ENCODE results near the gene SRD5A3. TPM values are rescaled to one million over a fixed set of nuclear protein-coding genes. Genes with fewer than 3 reads are reported as not detected.

SRD5A3 gene
- total and polyA plus RNA-seq, 9 of the 15 experiments (the other 6 are each of a cell fraction or from before 2014, with no cell fraction given), result 2.5 to 37.0 (median 13.3) TPM

DNA sequence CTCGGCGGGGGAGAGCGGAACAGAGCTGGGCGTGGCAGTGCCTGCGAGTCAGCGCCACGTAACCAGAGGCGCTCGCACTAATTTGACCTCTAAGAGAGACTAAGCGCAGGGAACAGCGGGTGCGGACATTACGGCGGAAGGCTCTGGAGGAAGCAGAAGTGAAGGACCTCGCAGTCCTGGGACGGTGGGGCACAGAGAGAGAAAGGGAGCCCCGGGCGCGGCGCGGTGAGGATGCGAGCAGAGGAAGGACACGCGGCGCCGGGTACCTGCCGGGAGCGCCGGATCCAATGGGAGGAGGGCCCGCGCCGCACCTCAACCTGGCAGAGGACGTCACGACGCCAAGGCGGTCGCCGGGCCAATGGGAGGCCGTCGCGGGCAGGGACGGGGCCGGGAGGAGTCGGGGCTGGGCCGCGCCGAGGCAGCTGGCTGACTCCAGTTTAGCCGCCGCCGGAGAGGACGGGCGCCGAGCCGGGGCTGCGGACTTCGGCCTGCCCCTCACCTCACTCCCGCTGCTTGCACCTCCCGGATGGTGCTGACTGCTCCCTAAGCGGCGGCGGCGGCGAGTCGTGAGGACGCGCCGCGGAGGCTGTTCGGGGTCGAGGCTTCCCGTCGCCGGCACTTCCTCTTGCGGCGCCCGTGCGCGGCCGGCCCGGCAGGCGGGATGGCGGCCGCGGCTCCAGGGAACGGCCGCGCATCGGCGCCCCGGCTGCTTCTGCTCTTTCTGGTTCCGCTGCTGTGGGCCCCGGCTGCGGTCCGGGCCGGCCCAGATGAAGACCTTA, 49.7 kb downstream of the SRD5A3 start, which contains the start of gene TMEM165 (continued):
- TF ChIP-seq, protein P1, sequence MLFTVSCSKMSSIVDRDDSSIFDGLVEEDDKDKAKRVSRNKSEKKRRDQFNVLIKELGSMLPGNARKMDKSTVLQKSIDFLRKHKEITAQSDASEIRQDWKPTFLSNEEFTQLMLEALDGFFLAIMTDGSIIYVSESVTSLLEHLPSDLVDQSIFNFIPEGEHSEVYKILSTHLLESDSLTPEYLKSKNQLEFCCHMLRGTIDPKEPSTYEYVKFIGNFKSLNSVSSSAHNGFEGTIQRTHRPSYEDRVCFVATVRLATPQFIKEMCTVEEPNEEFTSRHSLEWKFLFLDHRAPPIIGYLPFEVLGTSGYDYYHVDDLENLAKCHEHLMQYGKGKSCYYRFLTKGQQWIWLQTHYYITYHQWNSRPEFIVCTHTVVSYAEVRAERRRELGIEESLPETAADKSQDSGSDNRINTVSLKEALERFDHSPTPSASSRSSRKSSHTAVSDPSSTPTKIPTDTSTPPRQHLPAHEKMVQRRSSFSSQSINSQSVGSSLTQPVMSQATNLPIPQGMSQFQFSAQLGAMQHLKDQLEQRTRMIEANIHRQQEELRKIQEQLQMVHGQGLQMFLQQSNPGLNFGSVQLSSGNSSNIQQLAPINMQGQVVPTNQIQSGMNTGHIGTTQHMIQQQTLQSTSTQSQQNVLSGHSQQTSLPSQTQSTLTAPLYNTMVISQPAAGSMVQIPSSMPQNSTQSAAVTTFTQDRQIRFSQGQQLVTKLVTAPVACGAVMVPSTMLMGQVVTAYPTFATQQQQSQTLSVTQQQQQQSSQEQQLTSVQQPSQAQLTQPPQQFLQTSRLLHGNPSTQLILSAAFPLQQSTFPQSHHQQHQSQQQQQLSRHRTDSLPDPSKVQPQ (CRISPR knock-in tag; IDR thresholded peaks at IDR 0.05; ENCODE audit: borderline replicate concordance), result no peak
- 0 out of 4 replicates have a peak, but pooled peaks of 1 of the 2 experiments have one; percentile 5 for TF ChIP-seq RCOR1 (IDR thresholded peaks at IDR 0.05; ENCODE audit: borderline replicate concordance in 1 of 2, low read depth in 2 of 2, low read length in 2 of 2)
- TF ChIP-seq, protein P2, sequence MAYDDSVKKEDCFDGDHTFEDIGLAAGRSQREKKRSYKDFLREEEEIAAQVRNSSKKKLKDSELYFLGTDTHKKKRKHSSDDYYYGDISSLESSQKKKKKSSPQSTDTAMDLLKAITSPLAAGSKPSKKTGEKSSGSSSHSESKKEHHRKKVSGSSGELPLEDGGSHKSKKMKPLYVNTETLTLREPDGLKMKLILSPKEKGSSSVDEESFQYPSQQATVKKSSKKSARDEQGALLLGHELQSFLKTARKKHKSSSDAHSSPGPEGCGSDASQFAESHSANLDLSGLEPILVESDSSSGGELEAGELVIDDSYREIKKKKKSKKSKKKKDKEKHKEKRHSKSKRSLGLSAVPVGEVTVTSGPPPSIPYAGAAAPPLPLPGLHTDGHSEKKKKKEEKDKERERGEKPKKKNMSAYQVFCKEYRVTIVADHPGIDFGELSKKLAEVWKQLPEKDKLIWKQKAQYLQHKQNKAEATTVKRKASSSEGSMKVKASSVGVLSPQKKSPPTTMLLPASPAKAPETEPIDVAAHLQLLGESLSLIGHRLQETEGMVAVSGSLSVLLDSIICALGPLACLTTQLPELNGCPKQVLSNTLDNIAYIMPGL (CRISPR knock-in tag; IDR thresholded peaks at IDR 0.05), result no peak; the same call in 1 of the 2 replicates
- TF ChIP-seq CHD4 (IDR thresholded peaks at IDR 0.05; ENCODE audit: insufficient read depth, insufficient replicate concordance, low read depth, low read length, poor library complexity, severe bottlenecking), result no peak
- TF ChIP-seq TEAD4 (IDR thresholded peaks at IDR 0.05; ENCODE audit: low read length), result no peak
- TF ChIP-seq TEAD4 (CRISPR knock-in tag; IDR thresholded peaks at IDR 0.05; ENCODE audit: borderline replicate concordance), result no peak
- TF ChIP-seq POLR3G (IDR thresholded peaks at IDR 0.05; ENCODE audit: extremely low read depth, insufficient read length, insufficient replicate concordance), result no peak
- 0 out of 4 replicates have a peak, but pooled peaks of 1 of the 2 experiments have one; percentile 25 for TF ChIP-seq FOXK2 (conservative IDR thresholded peaks at IDR 0.05 in 1 of 2, IDR thresholded peaks at IDR 0.05 in 1 of 2; ENCODE audit: low read depth in 2 of 2)
- TF ChIP-seq, protein P3, sequence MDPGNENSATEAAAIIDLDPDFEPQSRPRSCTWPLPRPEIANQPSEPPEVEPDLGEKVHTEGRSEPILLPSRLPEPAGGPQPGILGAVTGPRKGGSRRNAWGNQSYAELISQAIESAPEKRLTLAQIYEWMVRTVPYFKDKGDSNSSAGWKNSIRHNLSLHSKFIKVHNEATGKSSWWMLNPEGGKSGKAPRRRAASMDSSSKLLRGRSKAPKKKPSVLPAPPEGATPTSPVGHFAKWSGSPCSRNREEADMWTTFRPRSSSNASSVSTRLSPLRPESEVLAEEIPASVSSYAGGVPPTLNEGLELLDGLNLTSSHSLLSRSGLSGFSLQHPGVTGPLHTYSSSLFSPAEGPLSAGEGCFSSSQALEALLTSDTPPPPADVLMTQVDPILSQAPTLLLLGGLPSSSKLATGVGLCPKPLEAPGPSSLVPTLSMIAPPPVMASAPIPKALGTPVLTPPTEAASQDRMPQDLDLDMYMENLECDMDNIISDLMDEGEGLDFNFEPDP (CRISPR knock-in tag; IDR thresholded peaks at IDR 0.05), result no peak
- peak; percentile 73; the same call in 1 of the 2 replicates for TF ChIP-seq ZNF175 (CRISPR knock-in tag; IDR thresholded peaks at IDR 0.05; ENCODE audit: low read depth)
- no peak for TF ChIP-seq ZNF444 (CRISPR knock-in tag; IDR thresholded peaks at IDR 0.05)
- no peak for TF ChIP-seq ZNF124 (CRISPR knock-in tag; IDR thresholded peaks at IDR 0.05)
- no peak; the same call in 1 of the 2 replicates for TF ChIP-seq HIVEP1 (CRISPR knock-in tag; IDR thresholded peaks at IDR 0.05)
- TF ChIP-seq SMARCA4 (IDR thresholded peaks at IDR 0.05), result 0 out of 2 replicates have a peak, but pooled peaks have one; percentile 22
- TF ChIP-seq, protein P4, sequence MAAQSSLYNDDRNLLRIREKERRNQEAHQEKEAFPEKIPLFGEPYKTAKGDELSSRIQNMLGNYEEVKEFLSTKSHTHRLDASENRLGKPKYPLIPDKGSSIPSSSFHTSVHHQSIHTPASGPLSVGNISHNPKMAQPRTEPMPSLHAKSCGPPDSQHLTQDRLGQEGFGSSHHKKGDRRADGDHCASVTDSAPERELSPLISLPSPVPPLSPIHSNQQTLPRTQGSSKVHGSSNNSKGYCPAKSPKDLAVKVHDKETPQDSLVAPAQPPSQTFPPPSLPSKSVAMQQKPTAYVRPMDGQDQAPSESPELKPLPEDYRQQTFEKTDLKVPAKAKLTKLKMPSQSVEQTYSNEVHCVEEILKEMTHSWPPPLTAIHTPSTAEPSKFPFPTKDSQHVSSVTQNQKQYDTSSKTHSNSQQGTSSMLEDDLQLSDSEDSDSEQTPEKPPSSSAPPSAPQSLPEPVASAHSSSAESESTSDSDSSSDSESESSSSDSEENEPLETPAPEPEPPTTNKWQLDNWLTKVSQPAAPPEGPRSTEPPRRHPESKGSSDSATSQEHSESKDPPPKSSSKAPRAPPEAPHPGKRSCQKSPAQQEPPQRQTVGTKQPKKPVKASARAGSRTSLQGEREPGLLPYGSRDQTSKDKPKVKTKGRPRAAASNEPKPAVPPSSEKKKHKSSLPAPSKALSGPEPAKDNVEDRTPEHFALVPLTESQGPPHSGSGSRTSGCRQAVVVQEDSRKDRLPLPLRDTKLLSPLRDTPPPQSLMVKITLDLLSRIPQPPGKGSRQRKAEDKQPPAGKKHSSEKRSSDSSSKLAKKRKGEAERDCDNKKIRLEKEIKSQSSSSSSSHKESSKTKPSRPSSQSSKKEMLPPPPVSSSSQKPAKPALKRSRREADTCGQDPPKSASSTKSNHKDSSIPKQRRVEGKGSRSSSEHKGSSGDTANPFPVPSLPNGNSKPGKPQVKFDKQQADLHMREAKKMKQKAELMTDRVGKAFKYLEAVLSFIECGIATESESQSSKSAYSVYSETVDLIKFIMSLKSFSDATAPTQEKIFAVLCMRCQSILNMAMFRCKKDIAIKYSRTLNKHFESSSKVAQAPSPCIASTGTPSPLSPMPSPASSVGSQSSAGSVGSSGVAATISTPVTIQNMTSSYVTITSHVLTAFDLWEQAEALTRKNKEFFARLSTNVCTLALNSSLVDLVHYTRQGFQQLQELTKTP (IDR thresholded peaks at IDR 0.05; ENCODE audit: low read depth in 1 of 2, partially characterized antibody in 2 of 2), result no peak
- no peak; the same call in 1 of the 2 replicates for TF ChIP-seq NFIC (IDR thresholded peaks at IDR 0.05)
